Activated CD4-positive, alpha-beta T cell treated with anti-CD3 and anti-CD28 coated beads for 48 hours (primary cell): Measurements from ENCODE around the gene MAGI3.
"Not testable (repeated sequence)": the region's sequence is repeated elsewhere in the genome, so short reads cannot be mapped to it uniquely, and the experiment has no call there.

Experiments used
- DNase-seq: peaks from one replicate; pipeline ENCODE4 v3.0.0-alpha.2; 2020

Gene MAGI3

GRCh38 chr1:113714606-113715269, 324.4 kb downstream of the MAGI3 start:
- DNase-seq = no peak

DNA sequence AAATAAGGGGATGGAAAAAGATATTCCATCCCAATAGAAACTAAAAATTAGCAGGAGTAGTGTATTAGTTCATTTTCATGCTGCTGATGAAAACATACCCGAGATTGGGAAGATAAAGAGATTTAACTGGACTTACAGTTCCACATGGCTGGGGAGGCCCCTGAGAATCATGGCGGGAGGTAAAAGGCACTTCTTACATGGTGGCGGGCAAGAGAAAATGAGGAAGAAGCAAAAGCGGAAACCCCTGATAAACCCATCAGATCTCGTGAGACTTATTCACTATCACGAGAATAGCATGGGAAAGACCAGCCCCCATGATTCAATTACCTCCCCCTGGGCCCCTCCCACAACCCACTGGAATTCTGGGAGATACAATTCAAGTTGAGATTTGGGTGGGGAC, 327.2 kb downstream of the MAGI3 start:
- DNase-seq = not testable (repeated sequence)

DNA sequence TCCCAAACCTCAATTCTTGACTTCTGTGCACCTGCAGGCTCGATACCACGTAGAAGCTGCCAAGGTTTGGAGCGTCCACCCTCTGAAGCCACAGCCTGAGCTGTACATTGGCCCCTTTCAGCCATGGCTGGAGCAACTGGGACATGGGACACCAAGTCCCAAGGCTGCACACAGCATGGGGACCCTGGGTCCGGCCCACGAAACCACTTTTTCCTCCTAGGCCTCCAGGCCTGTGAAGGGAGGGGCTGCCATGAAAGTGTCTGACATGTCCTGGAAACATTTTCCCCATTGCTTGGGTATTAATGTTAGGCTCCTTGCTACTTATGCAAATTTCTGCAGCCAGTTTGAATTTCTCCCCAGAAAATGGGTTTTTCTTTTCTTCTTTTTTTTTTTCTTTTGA, 328.3 kb downstream of the MAGI3 start:
- DNase-seq = not testable (repeated sequence)

- DNase-seq = no peak
These were observed 330.7 kb downstream of the MAGI3 start for GRCh38 chr1:113721010-113721409.

GRCh38 chr1:113732802-113733201, 342.5 kb downstream of the MAGI3 start:
- peak; percentile 11 for DNase-seq

DNA sequence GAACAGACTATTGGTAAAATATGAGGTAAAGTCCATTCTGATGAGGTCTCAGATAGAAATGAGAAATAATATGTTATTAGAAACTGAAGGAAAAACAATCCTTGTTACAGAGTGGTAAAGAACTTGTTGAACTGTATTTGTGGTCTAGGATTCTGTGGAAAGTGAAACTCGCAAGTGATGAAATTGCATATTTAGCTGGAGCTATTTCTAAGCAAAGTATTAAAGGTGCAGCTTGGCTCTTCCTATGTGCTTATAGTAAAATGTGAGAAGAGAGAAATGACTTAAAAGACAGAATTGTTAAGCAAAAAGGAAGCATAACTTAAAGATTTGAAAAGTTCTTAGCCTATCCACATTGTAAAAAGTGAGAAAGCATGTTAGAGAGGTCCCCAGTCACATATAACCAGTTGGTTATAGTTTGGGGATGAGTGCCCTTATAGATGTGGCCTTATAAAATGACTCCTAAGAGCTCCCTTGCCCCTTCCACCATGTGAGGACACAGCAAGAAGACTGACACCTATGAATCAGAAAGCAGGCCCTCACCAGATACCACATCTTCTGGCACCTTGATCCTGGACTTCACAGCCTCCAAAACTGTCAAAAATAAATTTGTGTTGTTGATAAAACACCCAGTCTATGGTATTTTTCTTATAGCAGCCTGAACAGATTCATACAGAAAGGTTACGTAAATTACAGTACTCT, 344.2 kb downstream of the MAGI3 start:
- no peak for DNase-seq
